HEK293 (cell line): Measurements from ENCODE around the gene SLC25A13.

ENCODE experiments used
- MYNN ChIP-seq: fragments of 450-650 bp; formaldehyde crosslinking; IDR thresholded peaks from 2 replicates; pipeline ENCODE4 v1.5.1; 2016; ENCODE audit warnings: missing biosample characterization, missing genetic modification characterization, borderline replicate concordance
- WT1 ChIP-seq: fragments of 450-650 bp; formaldehyde crosslinking; IDR thresholded peaks from 2 replicates; pipeline ENCODE4 v1.5.1; 2016; ENCODE audit warnings: missing biosample characterization, missing genetic modification characterization
- ZFP41 ChIP-seq: fragments of 450-650 bp; formaldehyde crosslinking; IDR thresholded peaks from 2 replicates; pipeline ENCODE4 v1.5.1; 2016; ENCODE audit warnings: missing biosample characterization, missing genetic modification characterization, borderline replicate concordance
- ZNF580 ChIP-seq: fragments of 450-650 bp; formaldehyde crosslinking; IDR thresholded peaks from 2 replicates; pipeline ENCODE4 v1.5.1; 2016; ENCODE audit warnings: missing biosample characterization, missing genetic modification characterization
- ZNF777 ChIP-seq: fragments of 450-650 bp; formaldehyde crosslinking; IDR thresholded peaks from 2 replicates; pipeline ENCODE4 v1.5.1; 2017; ENCODE audit warnings: missing biosample characterization, missing genetic modification characterization, borderline replicate concordance
- TF ChIP-seq, protein P1 (sequence below): fragments of 450-650 bp; formaldehyde crosslinking; IDR thresholded peaks from 2 replicates; pipeline ENCODE4 v1.5.1; 2016; ENCODE audit warnings: missing biosample characterization, missing genetic modification characterization

DNA sequence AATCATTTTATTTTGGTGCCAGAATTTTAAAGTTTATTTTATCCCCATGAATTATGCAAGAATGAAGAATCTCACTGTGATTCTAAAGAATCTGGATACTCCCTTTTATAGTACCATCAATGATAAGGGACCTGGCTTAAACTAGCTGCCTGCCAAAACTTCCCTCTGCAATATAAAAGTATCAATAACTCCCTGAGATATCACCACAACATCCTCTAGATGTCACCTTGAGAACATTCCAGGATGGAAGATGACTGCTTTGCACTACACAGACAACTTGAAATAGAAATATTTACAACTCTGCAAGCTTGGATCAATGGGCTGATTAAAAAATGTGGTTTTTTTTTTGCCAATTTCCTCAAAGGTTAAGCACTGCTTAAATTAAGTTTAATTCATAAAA is 142.1 kb downstream of the SLC25A13 start:
- no peak for TF ChIP-seq ZNF580
- TF ChIP-seq, protein P1, sequence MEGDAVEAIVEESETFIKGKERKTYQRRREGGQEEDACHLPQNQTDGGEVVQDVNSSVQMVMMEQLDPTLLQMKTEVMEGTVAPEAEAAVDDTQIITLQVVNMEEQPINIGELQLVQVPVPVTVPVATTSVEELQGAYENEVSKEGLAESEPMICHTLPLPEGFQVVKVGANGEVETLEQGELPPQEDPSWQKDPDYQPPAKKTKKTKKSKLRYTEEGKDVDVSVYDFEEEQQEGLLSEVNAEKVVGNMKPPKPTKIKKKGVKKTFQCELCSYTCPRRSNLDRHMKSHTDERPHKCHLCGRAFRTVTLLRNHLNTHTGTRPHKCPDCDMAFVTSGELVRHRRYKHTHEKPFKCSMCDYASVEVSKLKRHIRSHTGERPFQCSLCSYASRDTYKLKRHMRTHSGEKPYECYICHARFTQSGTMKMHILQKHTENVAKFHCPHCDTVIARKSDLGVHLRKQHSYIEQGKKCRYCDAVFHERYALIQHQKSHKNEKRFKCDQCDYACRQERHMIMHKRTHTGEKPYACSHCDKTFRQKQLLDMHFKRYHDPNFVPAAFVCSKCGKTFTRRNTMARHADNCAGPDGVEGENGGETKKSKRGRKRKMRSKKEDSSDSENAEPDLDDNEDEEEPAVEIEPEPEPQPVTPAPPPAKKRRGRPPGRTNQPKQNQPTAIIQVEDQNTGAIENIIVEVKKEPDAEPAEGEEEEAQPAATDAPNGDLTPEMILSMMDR (tag by site-specific recombination), result no peak
- no peak for TF ChIP-seq ZNF777 (tag by site-specific recombination)
- no peak for TF ChIP-seq MYNN (tag by site-specific recombination)
- no peak for TF ChIP-seq ZFP41 (tag by site-specific recombination)
- no peak for TF ChIP-seq WT1 (tag by site-specific recombination)
